Colonic mucosa (tissue), 4 donors: Measurements from ENCODE around the gene TAF5L. TPM values are rescaled to one million over a fixed set of nuclear protein-coding genes. Genes with fewer than 3 reads are reported as not detected.

ENCODE experiments used
- DNase-seq: peaks from one replicate; pipeline ENCODE4 v3.0.0-alpha.2; 2020
- H3K27ac ChIP-seq: fragments of 200-600 bp; one replicate; pipeline ENCODE4 v1.8.0; 2021
- H3K27me3 ChIP-seq: fragments of 200-600 bp; one replicate; pipeline ENCODE4 v1.8.0; 2021
- H3K36me3 ChIP-seq: fragments of 200-600 bp; one replicate; pipeline ENCODE4 v1.8.0; 2021
- H3K4me1 ChIP-seq: fragments of 200-600 bp; one replicate; pipeline ENCODE4 v1.8.0; 2021; ENCODE audit warnings: mild to moderate bottlenecking
- H3K4me3 ChIP-seq: fragments of 200-600 bp; one replicate; pipeline ENCODE4 v1.8.0; 2021
- H3K9ac ChIP-seq, 2 donors: one replicate each; pipeline ENCODE4 v1.7.0; 2013; ENCODE audit warnings: control low read depth in 2 of 2, low read depth in 2 of 2, low read length in 2 of 2
- H3K9me3 ChIP-seq: fragments of 200-600 bp; one replicate; pipeline ENCODE4 v1.8.0; 2021
- intact Hi-C: fragments of 100-400 bp; cut with DNase I; formaldehyde crosslinking; loops from one replicate; pipeline ENCODE4 v1.14.1; 2022
- total RNA-seq, 2 donors: library from RNA; stranded (reverse); fragmentation: NEBNext Ultra II Directional in 1 of 2; extraction: Animal tissue kit (Norgen Biotek cat#: 25700) in 1 of 2; gene quantifications; one replicate each; pipeline ENCODE4 v1.2.1, GENCODE V29; 2021
- TF ChIP-seq, protein P1 (sequence below): fragments of 200-600 bp; IDR thresholded peaks from one replicate; pipeline ENCODE4 v1.8.0; 2022; ENCODE audit warnings: antibody characterized with exemption, mild to moderate bottlenecking
- donor health status: healthy.
- donor health status: DM: no; HTN: no; CAD: no.
- donor health status: DM: no; HTN: no; CAD: no.

Gene TAF5L
- total RNA-seq, 2 donors from 2014 or later = 20.9 to 24.3 TPM

DNA sequence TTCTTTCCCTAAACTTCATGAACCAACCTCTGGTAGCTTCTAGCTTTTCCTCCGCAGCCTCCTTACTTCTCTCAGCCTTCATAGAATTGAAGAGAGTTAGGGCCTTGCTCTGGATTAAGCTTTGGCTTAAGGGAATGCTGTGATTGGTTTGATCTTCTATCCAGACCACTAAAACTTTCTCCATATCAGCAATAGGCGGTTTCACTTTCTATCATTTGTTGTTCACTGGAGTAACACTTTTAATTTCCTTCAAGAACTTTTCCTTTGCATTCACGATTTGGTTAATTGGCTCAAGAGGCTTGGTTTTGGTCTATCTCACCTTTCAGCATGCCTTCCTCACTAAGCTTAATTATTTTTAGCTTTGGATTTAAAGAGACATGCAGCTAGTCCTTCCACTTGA lies 5.2 kb upstream of the TAF5L start:
- Histone ChIP-seq H3K4me3 (no peak overlapping the region), H3K9me3 (no peaks in the 10 kb centered on the region), H3K4me1 (no peaks in the 10 kb centered on the region), H3K27ac (no peak overlapping the region), H3K9ac (no peak overlapping the region), H3K27me3 (no peaks in the 10 kb centered on the region), H3K36me3 (peaks cover 7% of the 10 kb centered on the region)
- no peak for DNase-seq
- intact Hi-C loops = no loop called here
- TF ChIP-seq, protein P1, sequence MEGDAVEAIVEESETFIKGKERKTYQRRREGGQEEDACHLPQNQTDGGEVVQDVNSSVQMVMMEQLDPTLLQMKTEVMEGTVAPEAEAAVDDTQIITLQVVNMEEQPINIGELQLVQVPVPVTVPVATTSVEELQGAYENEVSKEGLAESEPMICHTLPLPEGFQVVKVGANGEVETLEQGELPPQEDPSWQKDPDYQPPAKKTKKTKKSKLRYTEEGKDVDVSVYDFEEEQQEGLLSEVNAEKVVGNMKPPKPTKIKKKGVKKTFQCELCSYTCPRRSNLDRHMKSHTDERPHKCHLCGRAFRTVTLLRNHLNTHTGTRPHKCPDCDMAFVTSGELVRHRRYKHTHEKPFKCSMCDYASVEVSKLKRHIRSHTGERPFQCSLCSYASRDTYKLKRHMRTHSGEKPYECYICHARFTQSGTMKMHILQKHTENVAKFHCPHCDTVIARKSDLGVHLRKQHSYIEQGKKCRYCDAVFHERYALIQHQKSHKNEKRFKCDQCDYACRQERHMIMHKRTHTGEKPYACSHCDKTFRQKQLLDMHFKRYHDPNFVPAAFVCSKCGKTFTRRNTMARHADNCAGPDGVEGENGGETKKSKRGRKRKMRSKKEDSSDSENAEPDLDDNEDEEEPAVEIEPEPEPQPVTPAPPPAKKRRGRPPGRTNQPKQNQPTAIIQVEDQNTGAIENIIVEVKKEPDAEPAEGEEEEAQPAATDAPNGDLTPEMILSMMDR = no peak

DNA sequence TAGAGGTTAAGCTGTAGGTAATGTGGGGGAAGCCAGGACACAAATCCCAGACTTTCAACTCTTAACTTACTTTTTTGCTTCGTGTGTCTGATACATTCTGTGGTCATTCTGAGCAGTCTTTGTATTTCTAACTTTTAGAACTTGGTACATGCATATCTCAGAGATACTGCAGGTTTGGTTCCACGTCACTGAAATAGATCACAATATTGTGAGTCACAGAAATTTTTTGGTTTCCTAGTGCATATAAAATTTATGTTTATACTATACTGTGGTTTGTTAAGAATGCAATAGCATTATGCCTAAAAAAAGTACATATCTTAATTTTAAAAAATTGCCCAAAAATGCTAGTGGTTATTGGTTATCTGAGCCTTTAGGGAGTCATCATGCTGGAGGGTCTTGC lies 3.3 kb upstream of the TAF5L start:
- Histone ChIP-seq H3K27me3 (no peaks in the 10 kb centered on the region), H3K4me1 (peaks cover 6% of the 10 kb centered on the region), H3K27ac (no peak overlapping the region), H3K36me3 (no peaks in the 10 kb centered on the region), H3K9ac (no peak overlapping the region), H3K9me3 (no peaks in the 10 kb centered on the region), H3K4me3 (no peak overlapping the region)
- intact Hi-C loops = no loop called here
- DNase-seq = no peak
- TF ChIP-seq, protein P1 = no peak

DNA sequence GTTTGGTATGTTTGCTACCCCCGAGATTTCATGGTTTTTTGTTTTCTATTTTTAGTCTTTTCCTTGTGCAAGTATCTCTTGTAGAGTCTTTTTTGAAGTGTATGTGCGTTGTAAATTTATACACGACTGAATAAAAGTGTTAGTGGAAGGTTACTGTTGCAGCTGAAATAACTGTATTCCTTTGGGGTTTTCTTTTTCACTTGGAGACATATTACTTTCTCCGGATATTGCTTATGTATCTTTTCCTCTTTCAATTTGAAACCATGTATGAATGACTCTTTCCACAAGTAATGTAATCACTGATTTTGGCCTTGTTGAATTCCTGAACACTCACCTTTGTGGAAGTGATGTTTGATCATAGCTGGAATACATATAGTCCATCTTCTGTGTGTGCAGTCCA lies 1.1 kb upstream of the TAF5L start:
- no peaks in the 10 kb centered on the region for H3K27me3 ChIP-seq
- intact Hi-C loops = no loop called here
- H3K4me1 ChIP-seq = peaks cover 7% of the 10 kb centered on the region
- no peak overlapping the region for H3K27ac ChIP-seq
- no peaks in the 10 kb centered on the region for H3K9me3 ChIP-seq
- DNase-seq = no peak
- TF ChIP-seq, protein P1 = no peak
- peak overlapping the region in 1 of 2 donors; percentile 80 for H3K9ac ChIP-seq
- H3K36me3 ChIP-seq = no peaks in the 10 kb centered on the region
- H3K4me3 ChIP-seq = peak overlapping the region; percentile 99

DNA sequence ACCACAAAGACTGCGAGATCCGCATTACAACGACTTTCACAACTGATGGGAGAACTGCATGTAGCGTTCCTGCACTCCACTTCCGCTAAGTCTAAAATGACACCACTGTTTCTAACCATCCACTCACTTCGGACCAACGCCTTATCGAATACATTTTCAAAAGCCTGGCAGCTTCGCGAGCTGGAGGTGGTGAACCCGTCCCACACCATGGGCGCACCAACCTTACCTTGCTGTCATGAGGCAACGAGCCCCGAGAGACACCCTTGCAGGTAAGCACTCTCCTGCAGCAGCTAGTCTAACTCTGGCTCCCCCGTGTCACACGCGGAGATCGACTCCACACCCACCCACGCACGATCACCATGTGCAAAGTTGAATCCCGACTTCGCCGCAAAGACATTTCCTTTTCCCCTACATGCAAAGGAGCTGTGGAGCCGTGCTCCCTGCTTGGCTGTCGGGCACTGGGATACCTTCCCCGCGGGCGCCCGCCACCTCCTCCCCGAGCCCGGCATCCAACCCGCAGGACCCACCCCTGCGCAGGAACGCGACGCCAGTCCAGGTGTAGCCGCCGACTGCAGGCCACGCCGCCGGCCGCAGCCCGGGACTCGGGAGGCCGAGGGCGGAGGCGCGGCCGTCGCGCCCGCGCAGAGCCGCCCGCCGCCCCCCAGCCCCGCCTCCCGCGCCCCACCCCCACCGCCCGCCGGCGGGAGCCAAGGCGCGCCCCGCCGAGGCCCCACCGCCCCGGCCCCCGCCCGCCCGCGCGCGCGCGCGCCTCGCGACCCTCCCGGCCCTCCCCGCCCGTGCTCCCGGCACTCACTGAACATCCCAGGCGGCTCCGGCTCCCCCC lies 629 bp downstream of the TAF5L start:
- H3K36me3 ChIP-seq = no peaks in the 10 kb centered on the region
- H3K4me1 ChIP-seq = peaks cover 7% of the 10 kb centered on the region
- intact Hi-C loops = no loop called here

DNA sequence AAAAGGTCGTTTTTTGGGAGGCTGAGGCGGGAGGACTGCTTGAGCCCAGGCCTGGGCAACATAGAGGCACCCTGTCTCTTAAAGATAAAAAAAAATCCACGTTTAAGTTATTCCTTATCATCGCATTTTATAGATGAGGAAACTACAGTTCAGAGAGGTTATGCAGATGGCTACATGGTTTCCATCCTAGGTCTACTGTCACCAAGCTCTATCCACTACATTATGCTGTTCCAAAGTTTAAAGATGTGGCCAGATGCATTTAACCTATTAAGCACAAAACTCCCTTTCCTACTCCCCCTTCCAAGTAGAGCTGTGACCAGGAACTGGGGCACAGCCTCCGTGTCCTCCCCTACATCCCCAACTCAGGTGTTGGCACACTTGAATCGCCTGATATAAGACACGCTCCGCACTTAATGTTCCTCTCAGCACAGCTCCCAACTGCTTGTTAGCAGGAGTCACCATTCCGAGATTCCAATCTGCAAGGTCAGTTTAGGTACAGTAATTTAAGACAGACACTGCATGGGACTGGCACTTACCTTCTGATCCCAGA lies 1.3 kb downstream of the TAF5L start:
- peak overlapping the region; percentile 87 for H3K4me3 ChIP-seq
- no peaks in the 10 kb centered on the region for H3K9me3 ChIP-seq
- peaks cover 7% of the 10 kb centered on the region for H3K4me1 ChIP-seq
- DNase-seq = no peak
- peak overlapping the region; percentile 77 to 84 for H3K9ac ChIP-seq
- TF ChIP-seq, protein P1 = no peak
- peak overlapping the region; percentile 45 for H3K27ac ChIP-seq
- no peaks in the 10 kb centered on the region for H3K27me3 ChIP-seq
- intact Hi-C loops = loop anchor here (5.0 kb wide), 1 partner anchor 62 kb away; no protein-coding TSS in a partner anchor
- no peaks in the 10 kb centered on the region for H3K36me3 ChIP-seq

More for the DNA sequence above, 629 bp downstream of the TAF5L start:
- peak overlapping the region; percentile 99 for H3K4me3 ChIP-seq
- peak; percentile 68 for DNase-seq
- peak overlapping the region; percentile 78 for H3K27ac ChIP-seq
- TF ChIP-seq, protein P1 = no peak
- H3K9ac ChIP-seq = peak overlapping the region; percentile 77 to 84
- H3K27me3 ChIP-seq = no peaks in the 10 kb centered on the region
- H3K9me3 ChIP-seq = no peaks in the 10 kb centered on the region
